HL-60 (cell line): ENCODE measurements around the gene WDR70.

ENCODE experiments used
- CTCF ChIP-seq: IDR thresholded peaks from one replicate; pipeline ENCODE4 v1.5.1; 2011; ENCODE audit warnings: low read length, control low read depth, inconsistent platforms; ENCODE audit not compliant: insufficient read depth
- POLR2AphosphoS5 ChIP-seq: IDR thresholded peaks from 2 replicates; pipeline ENCODE4 v1.6.1; 2012; ENCODE audit warnings: low read depth
- REST ChIP-seq: IDR thresholded peaks from 2 replicates; pipeline ENCODE4 v1.6.1; 2012; ENCODE audit warnings: low read depth; ENCODE audit not compliant: insufficient replicate concordance
- SPI1 ChIP-seq: IDR thresholded peaks from 2 replicates; pipeline ENCODE4 v1.6.1; 2012; ENCODE audit warnings: low read depth, mild to moderate bottlenecking, borderline replicate concordance

DNA sequence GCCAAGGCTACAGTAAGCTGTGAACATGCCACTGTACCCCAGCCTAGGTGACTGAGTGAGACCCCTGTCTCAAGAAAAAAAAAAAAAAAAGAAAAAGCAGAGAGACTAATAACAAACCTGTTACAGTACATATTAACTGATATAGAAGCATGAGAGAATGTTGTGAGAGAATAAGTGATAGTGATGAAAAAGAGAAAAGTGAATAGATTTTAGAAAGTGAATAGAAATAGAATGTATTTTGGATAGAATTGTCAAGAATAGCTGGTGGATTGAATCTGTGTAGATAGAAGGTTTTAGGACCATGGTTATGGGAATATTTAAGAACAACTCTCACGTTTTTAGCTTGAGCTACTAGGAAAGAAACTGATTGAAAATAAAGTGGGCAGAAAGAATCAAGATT lies 135.8 kb downstream of the WDR70 start:
- TF ChIP-seq CTCF (no peak), POLR2AphosphoS5 (no peak), REST (no peak), SPI1 (no peak)
